G401.6 (cell line): ENCODE data around the gene TTBK1.

Experiments
- FAIRE-seq: peaks from 2 replicates; lab custom pipeline; 2012; peaks lifted over from hg19 to GRCh38; lab: Jason Lieb, UNC

Gene TTBK1

GRCh38 chr6:43242908-43243663 is at the start of gene TTBK1:
TSS of gene TTBK1 (plus strand) at chr6:43243481. CDS start at chr6:43246661, 3,180 bp downstream.
- no peak for FAIRE-seq

- FAIRE-seq: no peak
These were observed 49.4 kb upstream of the TTBK1 start for GRCh38 chr6:43193929-43194328.

GRCh38 chr6:43196337-43196736 is 46.9 kb upstream of the TTBK1 start:
- no peak for FAIRE-seq

- FAIRE-seq: no peak
These were observed 43.4 kb upstream of the TTBK1 start for GRCh38 chr6:43199912-43200311.

- FAIRE-seq: no peak
These were observed 42.7 kb upstream of the TTBK1 start for GRCh38 chr6:43200541-43200940.

GRCh38 chr6:43202451-43202850 is 40.8 kb upstream of the TTBK1 start:
- FAIRE-seq: no peak

GRCh38 chr6:43203029-43203717 is 40.1 kb upstream of the TTBK1 start:
- FAIRE-seq: no peak

- no peak for FAIRE-seq
These were observed 39.6 kb upstream of the TTBK1 start for GRCh38 chr6:43203718-43204095.

GRCh38 chr6:43204271-43205105 is 38.8 kb upstream of the TTBK1 start:
- FAIRE-seq: no peak

- FAIRE-seq: no peak
These were observed 37.4 kb upstream of the TTBK1 start for GRCh38 chr6:43205849-43206248.

GRCh38 chr6:43207286-43207685 is 36.0 kb upstream of the TTBK1 start:
- peak; percentile 80 for FAIRE-seq

GRCh38 chr6:43211955-43212354 is 31.3 kb upstream of the TTBK1 start:
- no peak for FAIRE-seq

GRCh38 chr6:43213431-43213830 is 29.9 kb upstream of the TTBK1 start:
- FAIRE-seq: no peak

GRCh38 chr6:43215066-43215465 is 28.2 kb upstream of the TTBK1 start:
- no peak for FAIRE-seq

GRCh38 chr6:43216200-43216599 is 27.1 kb upstream of the TTBK1 start:
- no peak for FAIRE-seq

GRCh38 chr6:43217351-43217750 is 25.9 kb upstream of the TTBK1 start:
- no peak for FAIRE-seq

- no peak for FAIRE-seq
These were observed 24.2 kb upstream of the TTBK1 start for GRCh38 chr6:43219119-43219518.

GRCh38 chr6:43219814-43220213 is 23.5 kb upstream of the TTBK1 start:
- no peak for FAIRE-seq

GRCh38 chr6:43220439-43220951 is 22.8 kb upstream of the TTBK1 start:
- FAIRE-seq: no peak

- no peak for FAIRE-seq
These were observed 22.0 kb upstream of the TTBK1 start for GRCh38 chr6:43221046-43221972.

GRCh38 chr6:43222418-43223059 is 20.7 kb upstream of the TTBK1 start:
- no peak for FAIRE-seq
